ENCODE measurements around the gene MLXIP. TPM values are rescaled to one million over a fixed set of nuclear protein-coding genes. Genes with fewer than 3 reads are reported as not detected.

The MLXIP gene
- total and polyA plus RNA-seq, 9 of the 15 experiments (the other 6 are each of a cell fraction or from before 2014, with no cell fraction given) = 2.2 to 66.3 (median 18.1) TPM

- TF ChIP-seq MAX (CRISPR knock-in tag; IDR thresholded peaks at IDR 0.05) (peak; percentile 28; the same call in 1 of the 2 replicates), ZNF407 (IDR thresholded peaks at IDR 0.05; ENCODE audit: low read depth) (no peak), E2F4 (CRISPR knock-in tag; IDR thresholded peaks at IDR 0.05; ENCODE audit: low read depth) (no peak), SLC30A9 (CRISPR knock-in tag; IDR thresholded peaks at IDR 0.05) (no peak), NCOA4 (IDR thresholded peaks at IDR 0.05; ENCODE audit: partially characterized antibody) (no peak), ETV6 (IDR thresholded peaks at IDR 0.05; ENCODE audit: borderline replicate concordance in 1 of 2, low read depth in 2 of 2, low read length in 1 of 2) (0 out of 4 replicates have a peak, but pooled peaks of 1 of the 2 experiments have one; percentile 42), ETV6 (CRISPR knock-in tag; IDR thresholded peaks at IDR 0.05; ENCODE audit: borderline replicate concordance) (no peak), TARDBP (IDR thresholded peaks at IDR 0.05) (no peak), NCOA2 (IDR thresholded peaks at IDR 0.05; ENCODE audit: partially characterized antibody in 2 of 2) (no peak), GATAD2B (IDR thresholded peaks at IDR 0.05; ENCODE audit: borderline replicate concordance) (no peak), KAT7 (CRISPR knock-in tag; IDR thresholded peaks at IDR 0.05; ENCODE audit: borderline replicate concordance) (no peak), E2F6 (IDR thresholded peaks at IDR 0.05; ENCODE audit: borderline replicate concordance in 1 of 2, extremely low read depth in 1 of 2, insufficient read depth in 1 of 2, insufficient read length in 1 of 2, low read depth in 1 of 2, low read length in 1 of 2, poor library complexity in 1 of 2, severe bottlenecking in 1 of 2) (no peak), ZBTB8A (IDR thresholded peaks at IDR 0.05; ENCODE audit: partially characterized antibody) (no peak), TSC22D4 (tag; IDR thresholded peaks at IDR 0.05) (no peak), MCM7 (IDR thresholded peaks at IDR 0.05) (no peak), JUND (IDR thresholded peaks at IDR 0.05; ENCODE audit: borderline replicate concordance, low read depth, low read length) (no peak), JUND (tag; IDR thresholded peaks at IDR 0.05; ENCODE audit: borderline replicate concordance, low read depth, low read length) (no peak; the same call in 2 of the 3 replicates)
Observed at GRCh38 chr12:122081697-122082221, 3.2 kb downstream of the MLXIP start (continued).

All from K562 (cell line).